GM20000 (cell line): ENCODE data around the gene CCDC195.
"Not testable (repeated sequence)": the region's sequence is repeated elsewhere in the genome, so short reads cannot be mapped to it uniquely, and the experiment has no call there.

ENCODE experiments used
- DNase-seq: peaks from one replicate; pipeline ENCODE4 v3.0.0; 2012; ENCODE audit warnings: low spot score
- CTCF ChIP-seq: IDR thresholded peaks from 2 replicates; pipeline ENCODE4 v1.5.1; 2012; ENCODE audit warnings: mild to moderate bottlenecking, control low read depth; ENCODE audit errors: extremely low read depth, missing control alignments

The CCDC195 gene

GRCh38 chr2:224671731-224672130 lies 44.4 kb downstream of the CCDC195 start:
- DNase-seq, result no peak
- no peak for TF ChIP-seq CTCF

- DNase-seq, result no peak
- TF ChIP-seq CTCF, result no peak
Measured at GRCh38 chr2:224670203-224670602, 46.0 kb downstream of the CCDC195 start.

- TF ChIP-seq CTCF, result no peak
- no peak for DNase-seq
Measured at GRCh38 chr2:224669449-224669848, 46.7 kb downstream of the CCDC195 start.

GRCh38 chr2:224668123-224668909 lies 47.8 kb downstream of the CCDC195 start:
- no peak for DNase-seq
- no peak for TF ChIP-seq CTCF

- TF ChIP-seq CTCF, result no peak
- DNase-seq, result peak; percentile 78
Measured at GRCh38 chr2:224666951-224667553, 49.1 kb downstream of the CCDC195 start.

GRCh38 chr2:224663322-224663721 lies 52.8 kb downstream of the CCDC195 start:
- not testable (repeated sequence) for DNase-seq

GRCh38 chr2:224661708-224662107 lies 54.5 kb downstream of the CCDC195 start:
- not testable (repeated sequence) for DNase-seq

GRCh38 chr2:224659714-224660113 lies 56.5 kb downstream of the CCDC195 start:
- TF ChIP-seq CTCF, result no peak
- DNase-seq, result no peak
